NCI-H446 treated with DMSO at 0.1 percent for 48 hours (cell line): ENCODE data around the gene CHPT1.

ENCODE experiments used
- DNase-seq: peaks from one replicate; lab custom pipeline; 2025; lab: John Stamatoyannopoulos, UW

CHPT1 gene

DNA sequence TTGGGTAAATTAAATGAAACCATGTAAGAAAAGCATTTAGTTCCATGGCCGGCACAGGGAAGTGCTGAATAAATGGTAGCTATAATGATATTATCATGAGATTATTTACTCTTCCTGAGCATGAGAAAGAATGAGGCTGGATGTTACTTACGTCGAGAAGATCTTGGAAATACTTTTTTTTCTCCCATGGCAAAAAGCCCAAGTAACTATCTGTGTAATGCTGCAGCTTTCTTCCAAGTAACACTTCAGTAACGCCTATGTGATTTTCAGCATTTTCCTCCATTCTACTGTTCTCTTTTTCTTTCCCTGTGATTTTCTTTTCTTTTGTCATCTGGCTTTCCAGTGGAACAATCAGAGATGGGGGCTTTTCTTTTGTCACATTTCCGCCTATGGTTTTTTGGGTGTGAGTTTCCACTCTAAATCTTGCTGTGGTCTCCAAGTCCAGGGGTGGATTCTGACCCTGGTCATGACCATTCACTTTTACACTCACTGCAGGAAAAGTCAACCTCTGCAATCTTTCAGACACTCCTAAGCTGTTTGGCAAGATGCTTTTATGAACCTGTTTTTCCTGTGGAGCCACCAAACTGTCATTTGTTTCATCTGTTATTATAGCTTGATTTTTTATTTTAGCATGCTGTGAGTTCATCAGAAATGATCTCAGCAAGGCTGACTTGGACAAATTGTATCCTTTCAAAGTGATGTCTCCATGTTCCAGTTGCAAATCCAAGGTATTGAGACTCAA lies 66.8 kb downstream of the CHPT1 start:
- DNase-seq, result no peak

GRCh38 chr12:101767537-101767936 lies 70.1 kb downstream of the CHPT1 start:
- DNase-seq, result no peak

DNA sequence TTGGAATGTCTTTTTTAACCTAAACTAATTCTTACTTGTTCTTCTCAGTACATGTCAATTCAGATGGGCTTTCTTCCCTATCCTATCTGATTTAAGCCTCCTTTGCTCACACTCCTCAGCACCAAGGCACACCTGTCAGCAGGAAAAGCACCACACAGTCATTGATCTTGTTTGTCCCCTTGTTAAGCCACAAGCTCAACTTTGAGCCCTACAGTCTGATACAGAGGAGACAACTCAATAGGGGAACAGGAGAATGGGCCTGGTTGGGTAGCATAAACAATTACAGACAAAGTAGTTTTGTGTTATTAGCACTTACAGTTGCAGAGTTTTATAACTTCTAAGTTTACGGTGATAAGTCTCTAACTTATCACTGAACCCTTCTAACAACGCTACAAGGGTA lies 71.3 kb downstream of the CHPT1 start:
- no peak for DNase-seq

- no peak for DNase-seq
These were observed 72.4 kb downstream of the CHPT1 start for GRCh38 chr12:101769865-101770264.

DNA sequence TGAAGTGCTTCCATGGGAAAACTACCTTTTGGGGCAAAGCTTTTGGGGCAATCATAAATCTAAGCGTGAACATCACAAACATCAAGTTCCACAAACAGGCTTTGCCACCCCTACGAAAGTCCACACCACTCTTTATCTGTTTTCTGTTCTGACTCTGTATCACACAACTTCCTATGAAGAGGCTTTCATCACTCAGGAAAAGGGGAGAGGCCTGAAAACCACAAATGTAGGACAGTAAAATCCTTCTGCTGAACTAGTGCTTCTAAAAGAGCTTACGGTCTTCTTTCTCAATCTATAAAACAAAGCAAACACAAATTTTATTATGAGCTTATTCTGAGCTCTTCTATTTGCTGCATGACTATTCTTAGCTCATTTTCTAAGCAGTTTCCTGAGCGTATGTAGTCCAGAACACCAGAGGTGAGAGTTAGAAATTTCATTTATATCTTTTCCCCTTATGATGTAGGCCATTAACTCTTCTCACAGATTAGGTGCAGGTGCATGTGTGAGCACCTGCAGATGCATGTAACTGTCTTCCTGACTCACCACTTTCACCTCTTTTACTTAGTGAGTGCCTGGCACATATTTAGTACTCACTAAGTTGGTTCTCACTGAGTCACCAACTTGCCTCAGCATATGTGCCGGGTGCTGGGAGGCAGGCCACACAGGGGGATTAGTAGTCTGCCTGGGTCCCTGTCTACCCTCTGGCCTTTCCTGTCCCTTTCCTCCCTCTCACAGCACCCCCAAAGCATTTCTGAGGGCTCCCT lies 74.8 kb downstream of the CHPT1 start:
- no peak for DNase-seq

DNA sequence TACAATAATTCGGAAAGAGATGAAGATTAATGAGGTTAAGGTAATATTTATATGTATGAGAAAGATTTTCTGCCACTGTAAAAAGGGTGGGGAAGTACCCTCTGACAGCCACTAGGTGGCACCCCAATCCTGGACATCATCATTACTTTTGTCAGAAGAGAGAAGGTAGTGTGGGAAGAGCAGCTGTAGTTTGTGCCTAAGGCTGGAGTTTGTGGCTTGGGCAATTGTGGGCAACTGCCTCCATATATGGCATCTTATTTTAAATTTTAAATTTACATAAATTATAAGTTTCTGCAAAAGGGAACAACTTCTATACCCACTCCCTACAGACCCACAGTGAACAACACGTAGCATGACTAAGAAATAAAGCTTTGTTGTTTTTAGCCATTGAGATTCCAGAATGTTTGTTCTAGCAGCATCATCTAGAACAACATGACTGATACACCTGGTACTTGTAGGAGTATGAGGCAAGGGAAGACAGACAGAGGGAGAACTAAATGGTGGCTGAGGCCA lies 76.3 kb downstream of the CHPT1 start:
- peak; percentile 47 for DNase-seq

- no peak for DNase-seq
These were observed 78.4 kb downstream of the CHPT1 start for GRCh38 chr12:101775816-101776215.

DNA sequence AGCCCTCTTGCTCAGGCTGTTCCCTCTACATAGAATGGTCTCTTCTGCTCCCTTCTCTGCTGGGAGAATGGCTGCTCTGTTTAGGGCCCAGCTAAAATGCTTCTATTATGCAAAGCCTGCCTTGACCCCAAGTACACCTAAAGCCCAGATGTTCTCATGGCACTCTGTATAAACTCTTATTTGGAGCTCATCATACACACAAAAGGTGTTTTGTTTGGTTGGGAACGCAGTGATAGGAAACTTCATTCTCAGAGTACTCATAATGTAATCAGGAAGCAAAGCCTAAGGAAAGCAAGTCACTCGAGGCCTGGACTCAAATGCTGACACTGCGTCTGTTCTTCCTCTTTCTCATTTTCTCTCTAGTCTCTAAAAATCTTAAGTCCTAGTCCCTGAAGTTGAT lies 80.0 kb downstream of the CHPT1 start:
- DNase-seq, result no peak

DNA sequence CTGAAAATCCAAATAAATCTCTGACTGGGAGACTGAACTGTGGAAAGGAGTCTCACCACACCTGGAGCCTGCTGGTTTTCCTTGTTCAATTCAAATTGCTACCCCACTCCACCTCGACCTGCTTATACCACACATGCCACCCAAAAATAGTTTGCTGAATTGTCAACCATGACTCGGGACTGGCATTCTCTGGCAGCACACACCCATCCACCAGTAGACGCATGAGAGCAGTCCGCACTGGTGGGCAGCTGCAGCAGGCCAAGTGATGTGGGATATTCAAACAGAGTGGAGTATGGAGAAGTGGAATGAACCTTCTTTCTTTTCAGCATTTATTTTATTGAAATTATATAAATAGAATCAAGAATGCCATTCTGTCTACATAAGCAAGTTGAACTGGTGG lies 80.5 kb downstream of the CHPT1 start:
- no peak for DNase-seq
